ENCODE measurements around the gene MLN.
A peak's percentile ranks its signal among the peaks of the same experiment; 100 is the strongest.

Gene MLN

DNA sequence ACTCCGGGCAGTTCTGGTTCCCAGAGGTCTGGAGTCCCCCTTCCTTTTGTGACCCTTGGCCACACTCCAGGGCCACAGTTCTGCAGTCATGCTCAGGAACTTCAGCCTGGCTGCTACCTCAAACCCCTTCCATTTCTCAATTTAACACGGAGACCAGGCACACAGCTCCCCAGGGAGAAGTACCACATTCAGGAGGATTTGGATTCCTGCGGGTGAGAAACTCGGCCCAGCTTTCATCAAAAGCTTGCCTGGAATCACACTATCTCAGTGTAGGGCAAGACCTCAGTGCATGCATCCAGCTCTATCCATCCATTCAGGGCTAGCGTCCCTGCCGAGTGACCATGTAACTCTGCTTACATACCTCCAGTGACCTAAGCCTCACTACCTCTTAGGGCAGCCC lies 40.3 kb downstream of the MLN start:
- Histone ChIP-seq H3K9ac (ENCODE audit: low read length) (no peak overlapping the region), H3K27me3 (ENCODE audit: control insufficient read depth in 1 of 2, insufficient read depth in 2 of 2, low read length in 2 of 2) (no peaks in the 10 kb centered on the region), H3K9me3 (ENCODE audit: low read length) (no peaks in the 10 kb centered on the region), H3K36me3 (ENCODE audit: insufficient read depth, low read length) (no peaks in the 10 kb centered on the region), H3K4me3 (ENCODE audit: low read depth in 1 of 2, low read length in 2 of 2) (no peak overlapping the region), H3K27ac (ENCODE audit: low read depth, low read length) (no peak overlapping the region), H3K4me1 (ENCODE audit: insufficient read depth, low read length) (no peaks in the 10 kb centered on the region)

DNA sequence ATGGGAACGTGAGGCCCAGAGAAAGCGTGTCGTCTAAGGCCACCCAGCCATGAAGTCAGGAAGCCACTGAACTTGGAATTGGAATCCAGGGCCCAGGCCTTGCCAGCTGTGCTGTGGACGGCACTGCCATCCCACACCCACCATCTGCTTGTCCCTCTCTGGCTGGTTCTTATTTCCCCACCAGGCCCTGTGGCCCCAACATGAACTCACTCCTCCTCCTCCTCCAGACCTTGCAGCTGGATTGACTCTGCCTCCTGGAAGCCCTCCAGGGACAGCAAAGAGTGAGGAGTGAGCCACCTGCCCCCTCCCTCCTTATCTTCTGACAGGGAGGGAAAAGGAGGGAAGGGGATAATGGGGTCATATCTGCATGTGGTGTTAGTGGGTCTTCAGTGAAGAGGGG lies 41.1 kb downstream of the MLN start:
- no peaks in the 10 kb centered on the region for H3K4me1 ChIP-seq (ENCODE audit: insufficient read depth, low read length)
- no peaks in the 10 kb centered on the region for H3K36me3 ChIP-seq (ENCODE audit: insufficient read depth, low read length)
- H3K9ac ChIP-seq (ENCODE audit: low read length): no peak overlapping the region
- no peaks in the 10 kb centered on the region for H3K27me3 ChIP-seq (ENCODE audit: control insufficient read depth in 1 of 2, insufficient read depth in 2 of 2, low read length in 2 of 2)
- H3K4me3 ChIP-seq (ENCODE audit: low read depth in 1 of 2, low read length in 2 of 2): no peak overlapping the region
- no peak overlapping the region for H3K27ac ChIP-seq (ENCODE audit: low read depth, low read length)
- H3K9me3 ChIP-seq (ENCODE audit: low read length): no peaks in the 10 kb centered on the region

DNA sequence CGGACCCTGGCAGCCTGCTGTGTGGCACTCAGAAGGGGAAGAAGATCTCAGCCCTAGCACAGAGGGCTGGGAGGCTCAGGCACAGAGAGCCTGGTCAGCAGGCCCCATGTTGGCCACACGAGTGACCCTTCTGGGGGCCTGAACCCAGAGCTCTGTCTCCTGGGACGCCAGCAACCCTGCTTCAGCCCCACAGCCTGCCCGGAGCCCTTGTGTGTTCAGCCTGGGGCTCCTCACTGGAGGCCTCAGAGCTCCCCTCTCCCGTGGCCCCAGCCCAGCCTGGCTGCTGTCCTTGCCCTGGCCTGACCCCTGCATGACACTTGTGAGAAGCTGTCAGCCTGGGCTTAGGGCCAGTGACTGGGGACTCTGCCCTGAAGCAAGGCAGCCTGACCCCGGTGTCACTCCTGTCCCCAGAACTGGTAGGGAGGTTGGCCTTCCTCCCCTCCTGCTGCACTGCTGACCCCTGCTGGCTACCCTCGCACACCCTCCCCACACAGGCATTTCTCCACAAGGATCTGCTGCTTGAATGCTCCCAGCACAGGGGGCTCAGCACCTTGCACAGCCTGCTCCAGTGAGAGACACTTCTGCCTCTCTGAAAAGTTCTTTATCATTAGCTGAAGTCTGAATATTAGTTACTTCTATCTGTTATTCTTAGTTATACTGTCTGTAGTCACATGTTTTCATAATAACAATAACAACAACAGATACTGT lies 41.7 kb downstream of the MLN start:
- Histone ChIP-seq H3K4me3 (ENCODE audit: low read depth in 1 of 2, low read length in 2 of 2) (no peak overlapping the region), H3K27ac (ENCODE audit: low read depth, low read length) (peak overlapping the region; percentile 44), H3K4me1 (ENCODE audit: insufficient read depth, low read length) (no peaks in the 10 kb centered on the region), H3K9ac (ENCODE audit: low read length) (no peak overlapping the region), H3K36me3 (ENCODE audit: insufficient read depth, low read length) (no peaks in the 10 kb centered on the region), H3K9me3 (ENCODE audit: low read length) (no peaks in the 10 kb centered on the region), H3K27me3 (ENCODE audit: control insufficient read depth in 1 of 2, insufficient read depth in 2 of 2, low read length in 2 of 2) (no peaks in the 10 kb centered on the region)

DNA sequence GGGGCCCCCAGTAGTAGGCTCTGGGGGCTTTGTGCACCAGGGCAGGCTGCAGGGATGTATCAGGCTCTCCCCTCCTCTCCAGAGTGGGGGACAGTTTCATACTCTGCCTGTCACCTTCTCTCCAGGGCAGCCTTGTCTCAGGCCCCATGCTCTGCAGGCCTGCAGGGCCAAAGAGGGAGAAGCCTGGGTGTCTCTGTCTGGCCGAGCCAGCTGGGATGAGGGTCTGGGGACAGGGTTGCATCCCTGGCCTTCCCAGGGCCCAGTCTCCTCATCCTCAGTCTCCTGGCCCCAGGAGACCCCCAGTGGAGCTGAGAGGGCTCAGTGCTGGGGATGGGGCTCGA lies 42.3 kb downstream of the MLN start:
- Histone ChIP-seq H3K27me3 (ENCODE audit: control insufficient read depth in 1 of 2, insufficient read depth in 2 of 2, low read length in 2 of 2) (no peaks in the 10 kb centered on the region), H3K9me3 (ENCODE audit: low read length) (no peaks in the 10 kb centered on the region), H3K4me1 (ENCODE audit: insufficient read depth, low read length) (no peaks in the 10 kb centered on the region), H3K36me3 (ENCODE audit: insufficient read depth, low read length) (no peaks in the 10 kb centered on the region), H3K27ac (ENCODE audit: low read depth, low read length) (peak overlapping the region; percentile 44), H3K4me3 (ENCODE audit: low read depth in 1 of 2, low read length in 2 of 2) (no peak overlapping the region), H3K9ac (ENCODE audit: low read length) (no peak overlapping the region)

DNA sequence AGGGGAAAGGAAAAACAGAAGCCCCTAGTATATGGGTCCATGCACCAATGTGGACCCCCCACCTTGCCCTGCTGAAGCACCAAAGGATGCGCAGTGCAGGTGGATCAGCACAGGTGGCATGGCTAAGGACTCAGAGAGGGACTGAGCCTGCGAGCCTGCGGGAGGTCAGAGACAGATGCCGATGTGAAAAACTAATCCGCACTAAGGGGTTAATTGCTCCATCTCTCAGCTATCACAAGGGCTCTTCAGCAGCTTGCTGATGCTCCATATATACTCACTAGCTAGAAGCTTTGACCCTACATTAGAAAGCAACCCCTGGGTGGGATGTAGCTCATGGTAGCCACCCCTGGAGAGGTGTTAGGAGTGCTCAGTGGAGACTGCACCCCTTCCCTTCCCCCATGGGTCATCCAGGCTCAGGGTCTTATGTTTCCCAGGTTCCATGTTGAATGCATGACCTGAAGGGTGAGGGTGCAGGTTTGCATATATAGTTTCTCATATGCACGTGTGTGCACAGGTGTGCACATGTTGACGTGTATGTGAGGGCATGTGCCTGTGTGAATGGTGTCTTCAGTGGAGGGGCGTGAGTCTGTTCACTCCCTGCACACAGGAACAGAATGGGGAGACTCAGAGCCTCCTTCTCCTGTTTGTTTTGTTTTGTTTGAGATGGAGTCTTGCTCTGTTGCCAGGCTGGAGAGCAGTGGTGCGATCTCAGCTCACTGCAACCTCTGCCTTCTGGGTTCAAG lies 43.7 kb downstream of the MLN start:
- Histone ChIP-seq H3K9ac (ENCODE audit: low read length) (no peak overlapping the region), H3K27me3 (ENCODE audit: control insufficient read depth in 1 of 2, insufficient read depth in 2 of 2, low read length in 2 of 2) (no peaks in the 10 kb centered on the region), H3K4me1 (ENCODE audit: insufficient read depth, low read length) (no peaks in the 10 kb centered on the region), H3K4me3 (ENCODE audit: low read depth in 1 of 2, low read length in 2 of 2) (no peak overlapping the region), H3K27ac (ENCODE audit: low read depth, low read length) (no peak overlapping the region), H3K36me3 (ENCODE audit: insufficient read depth, low read length) (no peaks in the 10 kb centered on the region), H3K9me3 (ENCODE audit: low read length) (no peaks in the 10 kb centered on the region)

DNA sequence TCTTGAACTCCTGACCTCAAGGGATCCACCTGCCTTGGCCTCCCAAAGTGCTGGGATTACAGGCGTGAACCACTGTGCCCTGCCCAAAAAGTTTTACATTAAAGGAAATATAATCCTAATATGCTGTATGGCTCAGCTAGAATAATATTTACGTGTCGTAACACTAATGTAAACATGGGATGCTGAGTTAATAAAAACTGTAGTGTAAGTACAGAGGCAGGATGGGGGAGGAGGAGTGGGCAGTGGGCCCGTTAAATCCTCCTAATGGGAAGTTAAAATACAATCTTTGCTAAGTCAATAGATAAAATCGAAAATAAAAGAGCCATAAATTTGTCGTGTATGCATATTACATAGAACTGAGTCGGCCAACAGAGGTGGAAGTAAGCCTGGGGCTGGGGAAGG lies 45.0 kb downstream of the MLN start:
- H3K36me3 ChIP-seq (ENCODE audit: insufficient read depth, low read length): no peaks in the 10 kb centered on the region

DNA sequence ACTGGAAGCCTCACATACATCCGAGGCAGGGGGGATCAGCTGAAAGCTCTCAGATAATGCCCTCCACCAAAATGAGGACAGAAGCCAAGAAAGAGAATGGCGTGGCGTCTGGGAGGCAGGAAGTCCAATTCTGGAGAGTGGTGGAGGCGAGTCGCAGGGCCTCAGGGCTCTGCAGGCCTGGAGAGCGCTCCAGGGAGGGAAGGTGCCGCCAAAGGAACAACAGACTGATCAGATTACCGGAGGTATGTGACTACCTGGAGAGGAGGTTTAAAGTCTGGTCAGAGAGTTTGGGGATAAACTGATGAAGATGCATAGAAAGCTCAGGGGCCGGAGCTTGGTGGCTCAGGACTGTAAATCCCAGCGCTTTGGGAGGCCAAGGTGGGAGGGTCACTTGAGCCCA lies 45.9 kb downstream of the MLN start:
- Histone ChIP-seq H3K27me3 (ENCODE audit: control insufficient read depth in 1 of 2, insufficient read depth in 2 of 2, low read length in 2 of 2) (no peaks in the 10 kb centered on the region), H3K27ac (ENCODE audit: low read depth, low read length) (no peak overlapping the region), H3K4me3 (ENCODE audit: low read depth in 1 of 2, low read length in 2 of 2) (no peak overlapping the region), H3K36me3 (ENCODE audit: insufficient read depth, low read length) (no peaks in the 10 kb centered on the region), H3K9ac (ENCODE audit: low read length) (no peak overlapping the region), H3K4me1 (ENCODE audit: insufficient read depth, low read length) (no peaks in the 10 kb centered on the region), H3K9me3 (ENCODE audit: low read length) (no peaks in the 10 kb centered on the region)

More for the DNA sequence above, 45.0 kb downstream of the MLN start:
- no peaks in the 10 kb centered on the region for H3K27me3 ChIP-seq (ENCODE audit: control insufficient read depth in 1 of 2, insufficient read depth in 2 of 2, low read length in 2 of 2)
- H3K4me1 ChIP-seq (ENCODE audit: insufficient read depth, low read length): no peaks in the 10 kb centered on the region
- H3K9ac ChIP-seq (ENCODE audit: low read length): no peak overlapping the region
- no peaks in the 10 kb centered on the region for H3K9me3 ChIP-seq (ENCODE audit: low read length)
- no peak overlapping the region for H3K27ac ChIP-seq (ENCODE audit: low read depth, low read length)
- H3K4me3 ChIP-seq (ENCODE audit: low read depth in 1 of 2, low read length in 2 of 2): no peak overlapping the region

DNA sequence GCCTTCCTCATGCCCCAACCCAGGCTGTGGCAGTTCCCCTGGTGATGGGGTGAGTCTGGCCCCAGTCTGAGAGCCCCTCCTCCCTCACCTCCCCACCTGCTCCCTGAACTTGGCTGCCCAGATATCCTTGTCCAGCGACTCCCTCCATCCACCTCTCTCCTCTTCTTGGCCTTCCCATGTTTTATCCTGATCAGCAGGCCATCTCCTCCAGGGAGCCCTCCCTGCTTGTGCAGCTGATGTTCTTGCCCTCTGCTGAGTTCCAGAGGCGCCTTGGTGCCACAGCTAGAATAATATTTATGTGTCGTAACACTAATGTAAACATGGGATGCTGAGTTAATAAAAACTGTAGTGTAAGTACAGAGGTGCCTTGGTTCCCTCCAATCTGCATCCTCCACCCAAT lies 46.7 kb downstream of the MLN start:
- no peak overlapping the region for H3K27ac ChIP-seq (ENCODE audit: low read depth, low read length)
- H3K4me3 ChIP-seq (ENCODE audit: low read depth in 1 of 2, low read length in 2 of 2): no peak overlapping the region
- no peaks in the 10 kb centered on the region for H3K4me1 ChIP-seq (ENCODE audit: insufficient read depth, low read length)
- H3K36me3 ChIP-seq (ENCODE audit: insufficient read depth, low read length): no peaks in the 10 kb centered on the region
- no peaks in the 10 kb centered on the region for H3K9me3 ChIP-seq (ENCODE audit: low read length)
- H3K9ac ChIP-seq (ENCODE audit: low read length): no peak overlapping the region
- no peaks in the 10 kb centered on the region for H3K27me3 ChIP-seq (ENCODE audit: control insufficient read depth in 1 of 2, insufficient read depth in 2 of 2, low read length in 2 of 2)

DNA sequence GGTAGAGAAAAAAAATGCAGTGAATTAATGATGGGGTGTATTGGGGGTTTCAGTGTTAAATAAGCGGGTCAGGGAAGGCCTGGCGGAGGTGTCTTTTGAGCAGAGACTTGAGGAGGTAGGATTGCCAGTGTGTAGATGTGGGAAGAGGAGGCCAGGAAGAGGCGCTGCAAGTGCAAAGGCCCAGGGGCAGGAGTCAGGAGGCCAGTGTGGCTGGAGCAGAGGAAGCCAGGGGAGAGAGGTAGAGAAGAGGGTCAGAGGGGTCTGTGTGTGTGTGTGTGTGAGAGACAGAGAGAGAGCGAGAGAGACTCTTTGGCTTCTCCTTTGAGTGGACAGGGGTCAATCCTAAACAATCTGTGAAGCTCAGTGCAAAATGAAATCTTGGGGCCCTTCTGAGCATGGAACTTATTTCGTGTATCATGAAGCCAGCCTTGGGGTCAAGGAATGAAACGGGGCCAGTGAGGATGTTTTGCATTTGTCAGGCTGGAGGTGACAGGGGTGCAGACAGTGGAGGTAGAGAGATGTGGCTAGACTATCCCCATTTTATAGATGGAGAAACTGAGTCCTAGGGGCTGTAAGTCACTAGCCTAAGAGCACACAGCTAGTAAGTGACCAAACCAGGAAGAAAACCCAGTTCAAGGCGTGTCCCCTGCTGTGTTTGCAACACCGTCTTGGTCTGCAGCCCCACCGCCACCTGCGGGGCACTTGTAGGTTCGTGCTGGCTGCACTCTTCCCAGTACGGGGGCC lies 47.4 kb downstream of the MLN start:
- Histone ChIP-seq H3K27me3 (ENCODE audit: control insufficient read depth in 1 of 2, insufficient read depth in 2 of 2, low read length in 2 of 2) (no peaks in the 10 kb centered on the region), H3K9me3 (ENCODE audit: low read length) (no peaks in the 10 kb centered on the region), H3K9ac (ENCODE audit: low read length) (no peak overlapping the region), H3K4me3 (ENCODE audit: low read depth in 1 of 2, low read length in 2 of 2) (no peak overlapping the region), H3K36me3 (ENCODE audit: insufficient read depth, low read length) (no peaks in the 10 kb centered on the region), H3K4me1 (ENCODE audit: insufficient read depth, low read length) (no peaks in the 10 kb centered on the region), H3K27ac (ENCODE audit: low read depth, low read length) (no peak overlapping the region)

DNA sequence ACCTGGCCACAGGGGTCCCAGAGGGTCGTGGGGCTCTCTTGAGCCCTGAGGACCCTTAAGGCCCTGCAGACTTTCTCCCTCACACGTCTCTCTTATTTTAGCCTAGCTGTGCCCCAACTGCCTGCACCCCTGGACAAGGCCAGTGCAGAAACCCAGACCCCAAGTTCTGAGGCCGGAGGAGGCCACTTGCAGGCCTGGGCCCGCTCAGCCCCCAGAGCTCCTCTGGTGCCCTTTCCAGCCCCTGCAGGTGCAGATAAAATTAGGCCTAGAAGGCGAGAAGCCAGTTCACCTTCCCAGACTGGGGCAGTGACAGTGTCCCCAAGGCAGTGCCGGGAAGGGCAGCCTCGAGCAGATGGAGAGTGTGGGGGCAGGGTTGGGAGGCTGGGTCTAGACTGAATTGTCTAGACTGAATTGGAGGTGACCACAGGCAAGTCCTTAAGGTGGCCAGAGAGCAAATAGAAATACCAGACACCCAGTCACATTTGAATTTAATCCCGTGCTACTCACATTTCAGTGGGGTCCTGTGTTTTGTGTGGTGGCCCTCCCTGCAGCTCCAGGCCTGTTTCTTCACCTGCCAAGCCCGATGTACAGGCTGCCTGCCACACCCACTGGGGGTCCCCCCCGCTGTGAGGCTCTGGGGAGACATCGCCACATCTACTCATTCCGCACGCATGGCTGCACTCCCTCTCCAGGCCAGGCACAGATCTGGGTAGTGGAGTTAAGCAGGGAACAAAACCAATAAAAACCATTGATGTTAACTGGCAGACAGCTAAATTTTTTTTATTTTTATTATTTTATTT lies 48.5 kb downstream of the MLN start:
- Histone ChIP-seq H3K4me1 (ENCODE audit: insufficient read depth, low read length) (no peaks in the 10 kb centered on the region), H3K9ac (ENCODE audit: low read length) (no peak overlapping the region), H3K36me3 (ENCODE audit: insufficient read depth, low read length) (no peaks in the 10 kb centered on the region), H3K9me3 (ENCODE audit: low read length) (no peaks in the 10 kb centered on the region), H3K27me3 (ENCODE audit: control insufficient read depth in 1 of 2, insufficient read depth in 2 of 2, low read length in 2 of 2) (no peaks in the 10 kb centered on the region), H3K4me3 (ENCODE audit: low read depth in 1 of 2, low read length in 2 of 2) (no peak overlapping the region), H3K27ac (ENCODE audit: low read depth, low read length) (no peak overlapping the region)

DNA sequence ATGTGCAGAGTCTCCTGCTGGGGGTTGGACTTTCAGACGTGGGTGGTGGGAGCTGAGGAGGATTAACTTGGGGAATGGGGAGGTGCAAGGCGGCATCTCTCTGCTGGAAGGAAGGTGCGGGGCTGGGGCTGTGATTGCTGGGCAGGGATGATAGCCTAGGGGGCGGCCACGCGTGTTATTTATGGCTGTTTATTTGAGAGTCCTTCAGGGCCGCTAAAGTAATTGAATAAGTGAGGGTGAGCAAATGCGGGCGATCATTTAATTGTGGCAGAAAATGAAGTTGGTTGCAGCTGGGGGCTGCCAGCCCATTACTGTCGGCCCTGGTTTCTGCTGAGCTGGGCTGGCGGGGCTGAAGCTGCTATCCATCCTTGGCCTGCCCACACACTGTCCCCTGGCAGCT lies 49.6 kb downstream of the MLN start:
- no peaks in the 10 kb centered on the region for H3K9me3 ChIP-seq (ENCODE audit: low read length)
- H3K36me3 ChIP-seq (ENCODE audit: insufficient read depth, low read length): no peaks in the 10 kb centered on the region
- H3K9ac ChIP-seq (ENCODE audit: low read length): no peak overlapping the region
- no peak overlapping the region for H3K27ac ChIP-seq (ENCODE audit: low read depth, low read length)
- H3K4me1 ChIP-seq (ENCODE audit: insufficient read depth, low read length): no peaks in the 10 kb centered on the region
- no peak overlapping the region for H3K4me3 ChIP-seq (ENCODE audit: low read depth in 1 of 2, low read length in 2 of 2)
- no peaks in the 10 kb centered on the region for H3K27me3 ChIP-seq (ENCODE audit: control insufficient read depth in 1 of 2, insufficient read depth in 2 of 2, low read length in 2 of 2)

All from muscle layer of colon (tissue), 2 donors.